Activated gamma-delta T cell (primary cell): ENCODE results near the gene IPO7.
"Not testable (repeated sequence)": the region's sequence is repeated elsewhere in the genome, so short reads cannot be mapped to it uniquely, and the experiment has no call there.

Experiments
- DNase-seq: peaks from one replicate; lab custom pipeline; 2025; lab: John Stamatoyannopoulos, UW
- total RNA-seq, 2 donors: gene quantifications; one replicate each; lab custom pipeline; 2026; lab: John Stamatoyannopoulos, UW

The IPO7 gene
- 135 reads per million in 2 donors for total RNA-seq

GRCh38 chr11:9384535-9385326 lies at the start of gene IPO7:
Gene IPO7 (plus strand): TSS chr11:9384652. CDS start chr11:9384764, 112 bp downstream.
- peak; percentile 72 for DNase-seq

- DNase-seq = no peak
These were observed 42.7 kb upstream of the IPO7 start for GRCh38 chr11:9341638-9342178.

GRCh38 chr11:9344061-9344680 lies 40.3 kb upstream of the IPO7 start:
- no peak for DNase-seq

- DNase-seq = no peak
These were observed 37.4 kb upstream of the IPO7 start for GRCh38 chr11:9347100-9347499.

- DNase-seq = not testable (repeated sequence)
These were observed 36.7 kb upstream of the IPO7 start for GRCh38 chr11:9347779-9348178.

GRCh38 chr11:9351321-9351881 lies 33.1 kb upstream of the IPO7 start:
- DNase-seq = no peak

- no peak for DNase-seq
These were observed 27.4 kb upstream of the IPO7 start for GRCh38 chr11:9357041-9357440.

- not testable (repeated sequence) for DNase-seq
These were observed 23.4 kb upstream of the IPO7 start for GRCh38 chr11:9360862-9361622.

- DNase-seq = no peak
These were observed 22.0 kb upstream of the IPO7 start for GRCh38 chr11:9362393-9362863.

GRCh38 chr11:9363954-9364912 lies 20.2 kb upstream of the IPO7 start:
- peak; percentile 77 for DNase-seq

GRCh38 chr11:9367551-9367950 lies 16.9 kb upstream of the IPO7 start:
- no peak for DNase-seq

- no peak for DNase-seq
These were observed 7.4 kb upstream of the IPO7 start for GRCh38 chr11:9377036-9377435.

GRCh38 chr11:9379041-9379440 lies 5.4 kb upstream of the IPO7 start:
- no peak for DNase-seq

- no peak for DNase-seq
These were observed 3.7 kb upstream of the IPO7 start for GRCh38 chr11:9380773-9381172.

- no peak for DNase-seq
These were observed 961 bp downstream of the IPO7 start for GRCh38 chr11:9385327-9385899.

- no peak for DNase-seq
These were observed 1.6 kb downstream of the IPO7 start for GRCh38 chr11:9386086-9386485.

- DNase-seq = no peak
These were observed 2.4 kb downstream of the IPO7 start for GRCh38 chr11:9386901-9387300.

GRCh38 chr11:9396310-9396709 lies 11.9 kb downstream of the IPO7 start:
- DNase-seq = no peak

- DNase-seq = no peak
These were observed 12.3 kb downstream of the IPO7 start for GRCh38 chr11:9396752-9397151.
